Measurements from ENCODE around the gene GJC2.

Gene GJC2

DNA sequence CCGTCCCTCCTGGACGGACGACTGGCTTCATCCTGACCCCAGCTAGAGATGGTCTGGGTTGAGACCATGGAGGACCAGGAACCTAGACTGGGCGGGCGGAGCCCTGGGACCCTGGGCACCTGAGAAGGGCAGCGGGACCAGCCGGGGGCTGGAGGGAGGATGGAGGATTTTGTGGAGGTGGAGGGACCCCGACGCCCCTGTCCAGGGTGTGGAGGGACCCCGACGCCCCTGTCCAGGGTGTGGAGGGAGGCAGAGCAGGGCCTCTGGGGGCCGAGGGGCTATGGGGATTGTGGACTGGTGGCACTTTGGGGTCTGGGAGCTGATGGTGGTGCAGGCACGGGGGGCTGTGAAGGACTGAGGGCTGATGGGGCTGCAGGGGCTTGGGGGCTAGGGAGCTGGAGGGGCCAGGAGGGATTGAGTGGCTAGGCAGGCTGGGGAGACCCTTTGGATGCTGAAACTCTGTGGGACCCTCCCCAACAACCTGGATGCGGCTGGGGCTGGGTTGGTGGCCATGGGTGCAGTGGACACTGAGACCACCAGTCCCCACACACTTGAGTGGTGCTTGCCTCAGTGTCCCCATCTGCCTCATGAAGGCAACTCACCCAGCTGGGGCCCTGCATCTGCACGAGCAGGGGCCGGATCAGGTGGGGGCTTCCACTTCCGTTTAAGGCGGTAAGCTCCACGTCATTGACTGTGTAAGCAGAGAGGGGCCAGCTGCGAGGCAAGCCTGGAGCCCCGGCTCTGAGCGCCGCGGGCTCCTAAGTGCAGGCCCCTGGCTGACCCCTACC lies 7.4 kb downstream of the GJC2 start:
- in situ Hi-C loops (cut with HindIII; ENCODE audit: low pct_ligation_motif_present, low sequenced_read_pairs) = no loop called here

DNA sequence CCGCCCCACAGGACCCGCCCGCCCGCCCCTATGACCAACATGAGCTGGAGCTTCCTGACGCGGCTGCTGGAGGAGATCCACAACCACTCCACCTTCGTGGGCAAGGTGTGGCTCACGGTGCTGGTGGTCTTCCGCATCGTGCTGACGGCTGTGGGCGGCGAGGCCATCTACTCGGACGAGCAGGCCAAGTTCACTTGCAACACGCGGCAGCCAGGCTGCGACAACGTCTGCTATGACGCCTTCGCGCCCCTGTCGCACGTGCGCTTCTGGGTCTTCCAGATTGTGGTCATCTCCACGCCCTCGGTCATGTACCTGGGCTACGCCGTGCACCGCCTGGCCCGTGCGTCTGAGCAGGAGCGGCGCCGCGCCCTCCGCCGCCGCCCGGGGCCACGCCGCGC lies 8.0 kb downstream of the GJC2 start:
- DNase-seq = no peak
- TF ChIP-seq, protein P1, sequence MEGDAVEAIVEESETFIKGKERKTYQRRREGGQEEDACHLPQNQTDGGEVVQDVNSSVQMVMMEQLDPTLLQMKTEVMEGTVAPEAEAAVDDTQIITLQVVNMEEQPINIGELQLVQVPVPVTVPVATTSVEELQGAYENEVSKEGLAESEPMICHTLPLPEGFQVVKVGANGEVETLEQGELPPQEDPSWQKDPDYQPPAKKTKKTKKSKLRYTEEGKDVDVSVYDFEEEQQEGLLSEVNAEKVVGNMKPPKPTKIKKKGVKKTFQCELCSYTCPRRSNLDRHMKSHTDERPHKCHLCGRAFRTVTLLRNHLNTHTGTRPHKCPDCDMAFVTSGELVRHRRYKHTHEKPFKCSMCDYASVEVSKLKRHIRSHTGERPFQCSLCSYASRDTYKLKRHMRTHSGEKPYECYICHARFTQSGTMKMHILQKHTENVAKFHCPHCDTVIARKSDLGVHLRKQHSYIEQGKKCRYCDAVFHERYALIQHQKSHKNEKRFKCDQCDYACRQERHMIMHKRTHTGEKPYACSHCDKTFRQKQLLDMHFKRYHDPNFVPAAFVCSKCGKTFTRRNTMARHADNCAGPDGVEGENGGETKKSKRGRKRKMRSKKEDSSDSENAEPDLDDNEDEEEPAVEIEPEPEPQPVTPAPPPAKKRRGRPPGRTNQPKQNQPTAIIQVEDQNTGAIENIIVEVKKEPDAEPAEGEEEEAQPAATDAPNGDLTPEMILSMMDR (IDR thresholded peaks at IDR 0.05; ENCODE audit: low read depth, low read length, missing control alignments) = no peak
- Histone ChIP-seq H3K27me3 (replicated peaks) (peaks cover 13% of the 10 kb centered on the region), H3K27ac (no peak overlapping the region), H3K4me3 (ENCODE audit: low read depth, low read length) (no peak overlapping the region), H3K36me3 (replicated peaks) (no peaks in the 10 kb centered on the region)
- in situ Hi-C loops (cut with HindIII; ENCODE audit: low pct_ligation_motif_present, low sequenced_read_pairs) = no loop called here

More for the DNA sequence above, 7.4 kb downstream of the GJC2 start:
- Histone ChIP-seq H3K27ac (no peak overlapping the region), H3K36me3 (replicated peaks) (no peaks in the 10 kb centered on the region), H3K4me3 (ENCODE audit: low read depth, low read length) (no peak overlapping the region), H3K27me3 (replicated peaks) (peaks cover 13% of the 10 kb centered on the region)
- TF ChIP-seq, protein P1 (IDR thresholded peaks at IDR 0.05; ENCODE audit: low read depth, low read length, missing control alignments) = no peak
- no peak for DNase-seq

DNA sequence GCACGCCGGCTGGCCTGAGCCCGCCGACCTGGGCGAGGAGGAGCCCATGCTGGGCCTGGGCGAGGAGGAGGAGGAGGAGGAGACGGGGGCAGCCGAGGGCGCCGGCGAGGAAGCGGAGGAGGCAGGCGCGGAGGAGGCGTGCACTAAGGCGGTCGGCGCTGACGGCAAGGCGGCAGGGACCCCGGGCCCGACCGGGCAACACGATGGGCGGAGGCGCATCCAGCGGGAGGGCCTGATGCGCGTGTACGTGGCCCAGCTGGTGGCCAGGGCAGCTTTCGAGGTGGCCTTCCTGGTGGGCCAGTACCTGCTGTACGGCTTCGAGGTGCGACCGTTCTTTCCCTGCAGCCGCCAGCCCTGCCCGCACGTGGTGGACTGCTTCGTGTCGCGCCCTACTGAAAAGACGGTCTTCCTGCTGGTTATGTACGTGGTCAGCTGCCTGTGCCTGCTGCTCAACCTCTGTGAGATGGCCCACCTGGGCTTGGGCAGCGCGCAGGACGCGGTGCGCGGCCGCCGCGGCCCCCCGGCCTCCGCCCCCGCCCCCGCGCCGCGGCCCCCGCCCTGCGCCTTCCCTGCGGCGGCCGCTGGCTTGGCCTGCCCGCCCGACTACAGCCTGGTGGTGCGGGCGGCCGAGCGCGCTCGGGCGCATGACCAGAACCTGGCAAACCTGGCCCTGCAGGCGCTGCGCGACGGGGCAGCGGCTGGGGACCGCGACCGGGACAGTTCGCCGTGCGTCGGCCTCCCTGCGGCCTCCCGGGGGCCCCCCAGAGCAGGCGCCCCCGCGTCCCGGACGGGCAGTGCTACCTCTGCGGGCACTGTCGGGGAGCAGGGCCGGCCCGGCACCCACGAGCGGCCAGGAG lies 8.6 kb downstream of the GJC2 start:
- Histone ChIP-seq H3K4me3 (ENCODE audit: low read depth, low read length) (no peak overlapping the region), H3K27me3 (replicated peaks) (peaks cover 13% of the 10 kb centered on the region), H3K36me3 (replicated peaks) (no peaks in the 10 kb centered on the region), H3K27ac (no peak overlapping the region)
- in situ Hi-C loops (cut with HindIII; ENCODE audit: low pct_ligation_motif_present, low sequenced_read_pairs) = no loop called here
- DNase-seq = no peak
- TF ChIP-seq, protein P1 (IDR thresholded peaks at IDR 0.05; ENCODE audit: low read depth, low read length, missing control alignments) = no peak

DNA sequence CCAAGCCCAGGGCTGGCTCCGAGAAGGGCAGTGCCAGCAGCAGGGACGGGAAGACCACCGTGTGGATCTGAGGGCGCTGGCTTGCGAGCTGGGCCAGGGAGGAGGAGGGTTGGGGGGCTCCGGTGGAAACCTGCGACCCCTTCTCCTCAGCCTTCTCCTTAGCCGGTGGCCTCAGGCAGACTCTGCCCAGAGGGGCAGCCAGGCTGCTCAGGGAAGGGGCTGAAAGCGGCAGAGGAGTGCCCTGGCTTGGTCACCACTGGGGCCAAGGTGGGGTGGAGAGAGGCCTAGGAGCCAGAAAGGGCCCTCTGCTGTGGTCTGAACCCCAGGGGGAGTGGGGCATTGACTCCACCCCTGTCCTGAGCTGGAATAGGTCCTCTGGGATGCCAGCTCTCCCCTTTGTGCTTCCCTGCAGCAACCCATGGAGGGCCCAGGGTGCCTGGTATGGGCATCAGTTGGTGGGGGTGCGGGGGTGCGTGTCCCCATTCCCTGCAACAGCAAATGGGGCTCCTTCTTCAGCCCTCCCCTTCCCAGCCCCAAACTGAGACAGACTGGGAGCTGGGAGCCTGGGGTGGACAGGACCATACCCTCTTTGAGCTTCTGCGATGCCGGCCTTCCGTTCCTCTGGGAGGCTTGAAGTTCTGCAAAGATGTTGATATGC lies 9.4 kb downstream of the GJC2 start:
- TF ChIP-seq, protein P1 (IDR thresholded peaks at IDR 0.05; ENCODE audit: low read depth, low read length, missing control alignments) = no peak
- Histone ChIP-seq H3K4me3 (ENCODE audit: low read depth, low read length) (no peak overlapping the region), H3K27me3 (replicated peaks) (peaks cover 13% of the 10 kb centered on the region), H3K27ac (no peak overlapping the region), H3K36me3 (replicated peaks) (no peaks in the 10 kb centered on the region)
- in situ Hi-C loops (cut with HindIII; ENCODE audit: low pct_ligation_motif_present, low sequenced_read_pairs) = no loop called here
- no peak for DNase-seq

DNA sequence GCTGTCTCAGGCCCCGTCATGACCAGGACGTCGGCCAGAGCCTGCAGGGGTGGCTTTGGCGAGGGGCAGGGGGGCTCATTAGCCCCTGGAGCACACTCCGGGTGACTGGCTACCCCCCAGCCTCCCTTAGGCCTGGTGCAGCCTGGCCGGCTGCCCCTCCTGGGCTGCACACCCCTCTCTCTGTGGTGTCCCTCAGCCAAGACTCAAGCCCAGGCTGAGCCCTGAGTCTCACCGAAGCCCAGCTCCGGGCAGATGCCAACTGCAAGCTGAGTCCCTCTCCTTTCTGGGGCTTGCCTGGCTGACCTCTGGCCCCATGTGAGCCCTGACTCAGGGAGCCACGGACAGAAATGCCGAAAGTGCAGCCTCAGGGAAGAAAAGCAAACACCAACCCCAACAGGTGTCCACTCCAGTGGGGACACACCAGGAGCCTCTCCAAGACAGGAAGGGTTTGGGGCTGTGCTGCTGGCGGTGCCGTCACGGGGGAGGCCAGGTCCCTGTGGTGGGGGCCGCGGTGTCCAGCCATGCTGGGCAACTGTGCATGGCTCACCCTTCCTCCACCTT lies 10.6 kb downstream of the GJC2 start:
- Histone ChIP-seq H3K27ac (no peak overlapping the region), H3K36me3 (replicated peaks) (no peaks in the 10 kb centered on the region), H3K27me3 (replicated peaks) (peaks cover 13% of the 10 kb centered on the region), H3K4me3 (ENCODE audit: low read depth, low read length) (no peak overlapping the region)
- TF ChIP-seq, protein P1 (IDR thresholded peaks at IDR 0.05; ENCODE audit: low read depth, low read length, missing control alignments) = no peak
- in situ Hi-C loops (cut with HindIII; ENCODE audit: low pct_ligation_motif_present, low sequenced_read_pairs) = no loop called here
- no peak for DNase-seq

All from brain microvascular endothelial cell (primary cell).